B cell (primary cell): ENCODE data around the gene CHST15. TPM values are rescaled to one million over a fixed set of nuclear protein-coding genes. Genes with fewer than 3 reads are reported as not detected.

ENCODE experiments used
- ATAC-seq: fragments of 200-7000 bp; cut with Tn5 transposase; one replicate; pipeline ENCODE4 v1.10.0; 2021; ENCODE audit warnings: low read depth, mild to moderate bottlenecking, moderate number of reproducible peaks, moderate library complexity
- CTCF ChIA-PET: fragments of 350-600 bp; sonication (Branson Sonifier 250); formaldehyde crosslinking; loops from one replicate; lab custom pipeline; 2021; ENCODE audit warnings: antibody characterized with exemption, inconsistent platforms; lab: Charles Lee
- POLR2A ChIA-PET: fragments of 350-600 bp; sonication (Branson Sonifier 250); formaldehyde crosslinking; loops from one replicate; lab custom pipeline; 2021; ENCODE audit warnings: antibody characterized with exemption; lab: Charles Lee
- DNase-seq: peaks from one replicate; pipeline ENCODE4 v3.0.0; 2013
- H2AFZ ChIP-seq: 2 replicates; pipeline ENCODE4 v1.6.1; 2012; ENCODE audit warnings: mild to moderate bottlenecking, low read depth, low read length; ENCODE audit not compliant: insufficient read depth, poor library complexity, severe bottlenecking
- H3K27ac ChIP-seq, 2 donors: 1 replicate in 1 of 2; 2 replicates in 1 of 2; pipeline ENCODE4 v1.5.1; 2012 to 2013; ENCODE audit warnings: low read length in 2 of 2, mild to moderate bottlenecking in 2 of 2, moderate library complexity in 1 of 2
- H3K27me3 ChIP-seq, 4 experiments: fragments of 200-600 bp in 1 of 4; sonication (generic) in 1 of 4; replicated peaks in 1 of 4; 1 replicate in 2 of 4; 2 replicates in 2 of 4; pipeline versions ENCODE4 v1.6.1 to v1.7.0; 2013 to 2016; ENCODE audit warnings: low read length in 3 of 4, mild to moderate bottlenecking in 2 of 4, mixed read lengths in 1 of 4, moderate library complexity in 1 of 4; ENCODE audit not compliant: insufficient read depth in 4 of 4, control insufficient read depth in 3 of 4; ENCODE audit errors: control extremely low read depth in 1 of 4
- H3K36me3 ChIP-seq, 2 experiments: replicated peaks in 1 of 2; 1 replicate in 1 of 2; 2 replicates in 1 of 2; pipeline versions ENCODE4 v1.6.1 to v1.7.1; 2013; ENCODE audit warnings: low read length in 1 of 2; ENCODE audit not compliant: insufficient read depth in 2 of 2, control insufficient read depth in 1 of 2; ENCODE audit errors: control extremely low read depth in 1 of 2, extremely low read depth in 1 of 2
- H3K4me1 ChIP-seq, 2 donors: fragments of 200-600 bp in 1 of 2; sonication (generic) in 1 of 2; 1 replicate in 1 of 2; 2 replicates in 1 of 2; pipeline versions ENCODE4 v1.5.1 to v1.6.1; 2013 to 2017; ENCODE audit warnings: low read length in 2 of 2; ENCODE audit not compliant: control insufficient read depth in 2 of 2, insufficient read depth in 2 of 2
- H3K4me2 ChIP-seq: replicated peaks from 2 replicates; pipeline ENCODE3; 2012; ENCODE audit warnings: mild to moderate bottlenecking, low read depth, low read length; ENCODE audit not compliant: poor library complexity, severe bottlenecking
- H3K4me3 ChIP-seq, 5 experiments: fragments of 200-600 bp in 1 of 5; sonication (generic) in 1 of 5; 1 replicate in 3 of 5; 2 replicates in 2 of 5; pipeline versions ENCODE4 v1.5.1 to v1.7.0; 2011 to 2016; ENCODE audit warnings: low read length in 4 of 5, mild to moderate bottlenecking in 4 of 5, low read depth in 2 of 5, control low read depth in 1 of 5, moderate library complexity in 1 of 5; ENCODE audit not compliant: insufficient read depth in 1 of 5; ENCODE audit errors: control extremely low read depth in 1 of 5, extremely low read depth in 1 of 5
- H3K79me2 ChIP-seq: fragments of 200-600 bp; sonication (generic); one replicate; pipeline ENCODE4 v1.6.0; 2016; ENCODE audit warnings: low read length; ENCODE audit not compliant: control insufficient read depth, insufficient read depth
- H3K9ac ChIP-seq: fragments of 200-600 bp; sonication (generic); 2 replicates; pipeline ENCODE4 v1.6.1; 2017; ENCODE audit warnings: mild to moderate bottlenecking, low read length, moderate library complexity
- H3K9me3 ChIP-seq, 3 donors: one replicate each; pipeline versions ENCODE4 v1.6.1 to v1.7.1; 2013; ENCODE audit warnings: low read length in 2 of 3; ENCODE audit not compliant: control insufficient read depth in 2 of 3, insufficient read depth in 1 of 3; ENCODE audit errors: control extremely low read depth in 1 of 3
- H4K20me1 ChIP-seq: 2 replicates; pipeline ENCODE4 v1.6.0; 2012; ENCODE audit warnings: mild to moderate bottlenecking, low read length; ENCODE audit not compliant: insufficient read depth, control insufficient read depth, poor library complexity, severe bottlenecking
- H3K27ac Mint-ChIP-seq: one replicate; pipeline ENCODE4 v1.8.0; 2021; ENCODE audit warnings: mixed read lengths
- H3K27me3 Mint-ChIP-seq: one replicate; pipeline ENCODE4 v1.8.0; 2021; ENCODE audit warnings: mixed read lengths
- H3K4me1 Mint-ChIP-seq: one replicate; pipeline ENCODE4 v1.8.0; 2021; ENCODE audit warnings: mixed read lengths
- H3K4me3 Mint-ChIP-seq: one replicate; pipeline ENCODE4 v1.8.0; 2021; ENCODE audit warnings: mixed read lengths
- H3K9me3 Mint-ChIP-seq: one replicate; pipeline ENCODE4 v1.8.0; 2022; ENCODE audit warnings: mixed read lengths; ENCODE audit not compliant: insufficient read depth
- EZH2 ChIP-seq: IDR thresholded peaks from 2 replicates; pipeline ENCODE4 v1.6.1; 2012; ENCODE audit warnings: borderline replicate concordance, low read depth, mild to moderate bottlenecking, moderate library complexity, low read length; ENCODE audit not compliant: insufficient read depth, poor library complexity, severe bottlenecking
- WGBS: methylation state at CpG from one replicate; pipeline ENCODE4 v1.1.5; 2013; ENCODE audit warnings: missing lambda C conversion rate; ENCODE audit not compliant: insufficient coverage; 5-methylcytosine and 5-hydroxymethylcytosine counted together
- intact Hi-C: fragments of 100-400 bp; cut with micrococcal nuclease; formaldehyde crosslinking; loops from one replicate; pipeline ENCODE4 v1.10.0; 2022
- polyA plus RNA-seq: library from polyadenylated mRNA; depleted of rRNA; stranded (reverse); fragments of >200 nt; gene quantifications from 2 replicates; pipeline ENCODE4 v1.2.3, GENCODE V29; 2012
- total RNA-seq, 2 donors: library from RNA; stranded (reverse); fragments of 120-200 nt in 1 of 2; gene quantifications; 1 replicate in 1 of 2; 2 replicates in 1 of 2; pipeline versions ENCODE4 v1.2.3 to v1.2.4, GENCODE V29; 2013 to 2022
- TF ChIP-seq, protein P1 (sequence below): fragments of 200-600 bp; IDR thresholded peaks from one replicate; pipeline ENCODE4 v1.8.0; 2022; ENCODE audit warnings: antibody characterized with exemption, mild to moderate bottlenecking

CHST15 gene
- total and polyA plus RNA-seq, 2 donors (not counting 1 experiment from before 2014, with no cell fraction given), result 17.9 to 75.4 TPM

DNA sequence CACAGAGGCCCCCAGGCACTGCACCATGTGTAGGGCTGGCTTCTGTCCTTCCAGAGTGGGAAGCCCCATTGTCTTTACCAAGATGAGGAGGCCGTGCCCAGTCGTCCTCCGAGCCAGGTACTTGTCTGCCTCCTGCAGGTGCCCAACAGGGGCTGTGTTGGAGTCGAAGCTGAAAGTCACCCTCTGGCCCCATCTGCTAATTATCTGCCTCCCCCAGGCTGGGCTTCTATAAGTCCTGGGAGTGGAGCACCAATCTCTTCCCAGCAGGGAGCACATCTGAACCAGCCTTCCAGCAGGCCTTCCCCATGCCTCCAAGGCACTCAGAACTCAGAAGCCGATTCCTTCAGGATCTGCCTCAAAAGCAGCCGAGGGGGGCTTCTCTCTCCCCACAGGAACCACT, 11.6 kb upstream of the CHST15 start:
- peak overlapping the region; percentile 67 for H3K4me2 ChIP-seq
- no peak for ATAC-seq
- POLR2A ChIA-PET, result interaction anchor here (3.8 kb wide), 1 partner anchor 13 kb away, joined by 15 read pairs; the partner anchor contains the start of gene CHST15
- no peaks in the 10 kb centered on the region for H3K79me2 ChIP-seq
- CTCF ChIA-PET, result interaction anchor here (1.8 to 3.0 kb wide), 3 partner anchors 13 to 109 kb away, joined by 4 to 17 read pairs (median 14); no protein-coding TSS in a partner anchor
- H3K9me3 ChIP-seq, result peaks cover 0 to 29% (median 5%) of the 10 kb centered on the region in 3 donors
- no peak for DNase-seq
- TF ChIP-seq, protein P1, sequence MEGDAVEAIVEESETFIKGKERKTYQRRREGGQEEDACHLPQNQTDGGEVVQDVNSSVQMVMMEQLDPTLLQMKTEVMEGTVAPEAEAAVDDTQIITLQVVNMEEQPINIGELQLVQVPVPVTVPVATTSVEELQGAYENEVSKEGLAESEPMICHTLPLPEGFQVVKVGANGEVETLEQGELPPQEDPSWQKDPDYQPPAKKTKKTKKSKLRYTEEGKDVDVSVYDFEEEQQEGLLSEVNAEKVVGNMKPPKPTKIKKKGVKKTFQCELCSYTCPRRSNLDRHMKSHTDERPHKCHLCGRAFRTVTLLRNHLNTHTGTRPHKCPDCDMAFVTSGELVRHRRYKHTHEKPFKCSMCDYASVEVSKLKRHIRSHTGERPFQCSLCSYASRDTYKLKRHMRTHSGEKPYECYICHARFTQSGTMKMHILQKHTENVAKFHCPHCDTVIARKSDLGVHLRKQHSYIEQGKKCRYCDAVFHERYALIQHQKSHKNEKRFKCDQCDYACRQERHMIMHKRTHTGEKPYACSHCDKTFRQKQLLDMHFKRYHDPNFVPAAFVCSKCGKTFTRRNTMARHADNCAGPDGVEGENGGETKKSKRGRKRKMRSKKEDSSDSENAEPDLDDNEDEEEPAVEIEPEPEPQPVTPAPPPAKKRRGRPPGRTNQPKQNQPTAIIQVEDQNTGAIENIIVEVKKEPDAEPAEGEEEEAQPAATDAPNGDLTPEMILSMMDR, result no peak
- no peak for TF ChIP-seq EZH2
- peaks cover 4% of the 10 kb centered on the region for H3K9me3 Mint-ChIP-seq
- peak overlapping the region; percentile 92 for H3K27ac Mint-ChIP-seq
- H4K20me1 ChIP-seq, result no peaks in the 10 kb centered on the region
- no peaks in the 10 kb centered on the region for H3K27me3 Mint-ChIP-seq
- H3K4me3 Mint-ChIP-seq, result peak overlapping the region; percentile 78
- H3K27ac ChIP-seq, result no peak overlapping the region
- no peak overlapping the region for H2AFZ ChIP-seq
- WGBS, result 92% methylated on average over 5 of the region's 6 CpGs
- peaks cover 74% of the 10 kb centered on the region for H3K4me1 Mint-ChIP-seq
- H3K27me3 ChIP-seq, result peaks cover 0 to 2% (median 0%) of the 10 kb centered on the region in 4 experiments
- no peak overlapping the region for H3K4me3 ChIP-seq
- H3K9ac ChIP-seq, result no peak overlapping the region
- H3K4me1 ChIP-seq, result peaks cover 61 to 81% of the 10 kb centered on the region in 2 donors
- H3K36me3 ChIP-seq, result no peaks in the 10 kb centered on the region
- intact Hi-C loops, result no loop called here

DNA sequence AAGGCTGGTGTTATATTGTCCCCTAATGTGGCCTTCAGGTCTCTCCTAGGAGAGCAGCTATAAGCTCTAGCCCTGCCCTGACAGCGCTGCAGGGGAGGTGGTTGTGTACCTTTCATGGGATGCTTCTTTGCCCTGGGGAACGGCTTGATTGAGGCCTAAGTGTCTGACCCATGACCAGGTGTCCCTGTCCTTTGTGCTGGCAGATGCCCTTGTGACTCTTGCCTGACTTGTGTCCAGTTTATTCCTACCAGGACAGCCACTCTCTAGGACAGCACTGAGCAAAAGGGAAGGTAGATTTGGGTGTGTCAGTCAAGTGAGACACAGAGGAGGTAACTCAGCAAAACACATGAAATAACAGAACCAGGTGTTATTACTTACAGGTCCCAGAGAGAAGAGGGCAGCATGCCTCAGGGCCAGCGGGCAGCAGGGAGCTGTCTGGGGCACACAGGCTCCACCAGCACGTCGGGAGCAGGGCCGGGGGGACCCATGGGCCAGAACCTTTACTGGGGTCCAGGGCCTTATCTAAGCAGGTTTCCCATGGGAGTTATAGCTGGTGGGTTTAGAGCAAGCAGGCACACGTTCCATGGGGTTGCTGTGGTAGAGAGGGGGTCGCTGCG, 10.7 kb upstream of the CHST15 start:
- intact Hi-C loops, result no loop called here
- H3K27me3 ChIP-seq, result peaks cover 0 to 2% (median 0%) of the 10 kb centered on the region in 4 experiments
- H3K4me1 Mint-ChIP-seq, result peaks cover 74% of the 10 kb centered on the region
- H3K36me3 ChIP-seq, result no peaks in the 10 kb centered on the region
- H3K27ac ChIP-seq, result no peak overlapping the region
- H3K4me3 Mint-ChIP-seq, result peak overlapping the region; percentile 57
- peaks cover 60 to 81% of the 10 kb centered on the region in 2 donors for H3K4me1 ChIP-seq
- H3K9ac ChIP-seq, result no peak overlapping the region
- no peaks in the 10 kb centered on the region for H4K20me1 ChIP-seq
- CTCF ChIA-PET, result no interaction called here
- DNase-seq (no peak), ATAC-seq (no peak)
- TF ChIP-seq, protein P1, result no peak
- no peak for TF ChIP-seq EZH2
- H3K4me3 ChIP-seq, result no peak overlapping the region
- POLR2A ChIA-PET, result no interaction called here
- peak overlapping the region; percentile 70 for H3K27ac Mint-ChIP-seq
- H2AFZ ChIP-seq, result no peak overlapping the region
- H3K9me3 ChIP-seq, result peaks cover 0 to 31% (median 5%) of the 10 kb centered on the region in 3 donors
- H3K4me2 ChIP-seq, result peak overlapping the region; percentile 67
- no peaks in the 10 kb centered on the region for H3K27me3 Mint-ChIP-seq
- H3K9me3 Mint-ChIP-seq, result peaks cover 3% of the 10 kb centered on the region
- 96% methylated on average over 9 of the region's 9 CpGs for WGBS
- no peaks in the 10 kb centered on the region for H3K79me2 ChIP-seq
